Astrocyte of the cerebellum (primary cell): Measurements from ENCODE around the gene ENG.

Source experiments
- DNase-seq: peaks from one replicate; pipeline ENCODE4 v3.0.0-alpha.2; 2011; ENCODE audit warnings: low read depth
- H3K4me3 ChIP-seq: 2 replicates; pipeline ENCODE4 v1.5.1; 2011; ENCODE audit warnings: mild to moderate bottlenecking, low read depth, low read length, moderate library complexity
- CTCF ChIP-seq: IDR thresholded peaks from 2 replicates; pipeline ENCODE4 v1.5.1; 2012; ENCODE audit warnings: low read length, low read depth, moderate library complexity, mild to moderate bottlenecking; ENCODE audit errors: missing control alignments
- in situ Hi-C: cut with HindIII; loops from 2 replicates; pipeline ENCODE4 v1.10.0; 2017; ENCODE audit warnings: low sequenced_read_pairs

The ENG gene

GRCh38 chr9:127832248-127832647 is 22.2 kb downstream of the ENG start:
- in situ Hi-C loops, result no loop called here
- no peak overlapping the region for H3K4me3 ChIP-seq
- TF ChIP-seq CTCF, result no peak
- DNase-seq, result no peak

GRCh38 chr9:127829205-127829906 is 25.1 kb downstream of the ENG start:
- no peak for TF ChIP-seq CTCF

GRCh38 chr9:127828262-127829031 is 26.0 kb downstream of the ENG start:
- no peak for TF ChIP-seq CTCF
- H3K4me3 ChIP-seq, result no peak overlapping the region
- DNase-seq, result no peak
- in situ Hi-C loops, result no loop called here

More at GRCh38 chr9:127829205-127829906, 25.1 kb downstream of the ENG start:
- in situ Hi-C loops, result no loop called here
- H3K4me3 ChIP-seq, result no peak overlapping the region
- DNase-seq, result no peak

GRCh38 chr9:127826253-127826913 is 28.1 kb downstream of the ENG start:
- no peak overlapping the region for H3K4me3 ChIP-seq
- no peak for DNase-seq
- no peak for TF ChIP-seq CTCF
- in situ Hi-C loops, result no loop called here

GRCh38 chr9:127825319-127826051 is 29.0 kb downstream of the ENG start:
- peak; percentile 40 for TF ChIP-seq CTCF
- in situ Hi-C loops, result no loop called here
- H3K4me3 ChIP-seq, result no peak overlapping the region
- no peak for DNase-seq

GRCh38 chr9:127822108-127822507 is 32.4 kb downstream of the ENG start:
- DNase-seq, result no peak
- H3K4me3 ChIP-seq, result no peak overlapping the region
- no peak for TF ChIP-seq CTCF
- in situ Hi-C loops, result no loop called here
